ENCODE results near the gene DNAJC22.

DNA sequence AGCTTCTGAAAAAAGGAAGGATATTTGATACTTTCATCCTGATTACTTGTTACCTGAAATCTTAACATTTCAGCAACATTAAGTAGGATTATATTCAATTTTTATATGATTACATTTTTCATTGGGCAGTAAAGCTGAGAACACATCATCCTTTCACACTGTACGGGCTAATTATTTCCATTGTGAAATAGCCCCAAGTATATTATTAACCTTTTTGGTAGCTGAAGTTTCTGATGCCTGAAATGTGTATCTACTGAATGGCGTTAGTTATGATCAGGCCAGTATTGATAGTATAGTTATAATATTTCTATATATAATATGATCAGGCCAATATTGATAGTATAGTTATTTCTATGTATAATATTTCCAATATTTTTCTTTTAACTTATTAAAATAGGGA lies 30.7 kb downstream of the DNAJC22 start:
- TF ChIP-seq, protein P1, sequence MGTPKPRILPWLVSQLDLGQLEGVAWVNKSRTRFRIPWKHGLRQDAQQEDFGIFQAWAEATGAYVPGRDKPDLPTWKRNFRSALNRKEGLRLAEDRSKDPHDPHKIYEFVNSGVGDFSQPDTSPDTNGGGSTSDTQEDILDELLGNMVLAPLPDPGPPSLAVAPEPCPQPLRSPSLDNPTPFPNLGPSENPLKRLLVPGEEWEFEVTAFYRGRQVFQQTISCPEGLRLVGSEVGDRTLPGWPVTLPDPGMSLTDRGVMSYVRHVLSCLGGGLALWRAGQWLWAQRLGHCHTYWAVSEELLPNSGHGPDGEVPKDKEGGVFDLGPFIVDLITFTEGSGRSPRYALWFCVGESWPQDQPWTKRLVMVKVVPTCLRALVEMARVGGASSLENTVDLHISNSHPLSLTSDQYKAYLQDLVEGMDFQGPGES (IDR thresholded peaks at IDR 0.05; ENCODE audit: low read depth, low read length) = no peak
- TF ChIP-seq, protein P2, sequence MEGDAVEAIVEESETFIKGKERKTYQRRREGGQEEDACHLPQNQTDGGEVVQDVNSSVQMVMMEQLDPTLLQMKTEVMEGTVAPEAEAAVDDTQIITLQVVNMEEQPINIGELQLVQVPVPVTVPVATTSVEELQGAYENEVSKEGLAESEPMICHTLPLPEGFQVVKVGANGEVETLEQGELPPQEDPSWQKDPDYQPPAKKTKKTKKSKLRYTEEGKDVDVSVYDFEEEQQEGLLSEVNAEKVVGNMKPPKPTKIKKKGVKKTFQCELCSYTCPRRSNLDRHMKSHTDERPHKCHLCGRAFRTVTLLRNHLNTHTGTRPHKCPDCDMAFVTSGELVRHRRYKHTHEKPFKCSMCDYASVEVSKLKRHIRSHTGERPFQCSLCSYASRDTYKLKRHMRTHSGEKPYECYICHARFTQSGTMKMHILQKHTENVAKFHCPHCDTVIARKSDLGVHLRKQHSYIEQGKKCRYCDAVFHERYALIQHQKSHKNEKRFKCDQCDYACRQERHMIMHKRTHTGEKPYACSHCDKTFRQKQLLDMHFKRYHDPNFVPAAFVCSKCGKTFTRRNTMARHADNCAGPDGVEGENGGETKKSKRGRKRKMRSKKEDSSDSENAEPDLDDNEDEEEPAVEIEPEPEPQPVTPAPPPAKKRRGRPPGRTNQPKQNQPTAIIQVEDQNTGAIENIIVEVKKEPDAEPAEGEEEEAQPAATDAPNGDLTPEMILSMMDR (IDR thresholded peaks at IDR 0.05) = no peak
- TF ChIP-seq SMC3 (IDR thresholded peaks at IDR 0.05; ENCODE audit: low read depth, low read length) (no peak), SIN3A (IDR thresholded peaks at IDR 0.05; ENCODE audit: borderline replicate concordance, low read depth, low read length) (no peak), CHD2 (IDR thresholded peaks at IDR 0.05; ENCODE audit: low read length, partially characterized antibody) (no peak), FOXM1 (IDR thresholded peaks at IDR 0.05; ENCODE audit: low read depth) (no peak), JUND (IDR thresholded peaks at IDR 0.05) (no peak), NFIC (IDR thresholded peaks at IDR 0.05; ENCODE audit: borderline replicate concordance) (no peak), RFX5 (IDR thresholded peaks at IDR 0.05; ENCODE audit: low read length) (no peak), FOXJ3 (CRISPR knock-in tag; IDR thresholded peaks at IDR 0.05) (no peak), POLR2AphosphoS5 (IDR thresholded peaks at IDR 0.05; ENCODE audit: low read depth, low read length) (no peak)
- TF ChIP-seq, protein P3, sequence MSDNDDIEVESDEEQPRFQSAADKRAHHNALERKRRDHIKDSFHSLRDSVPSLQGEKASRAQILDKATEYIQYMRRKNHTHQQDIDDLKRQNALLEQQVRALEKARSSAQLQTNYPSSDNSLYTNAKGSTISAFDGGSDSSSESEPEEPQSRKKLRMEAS (IDR thresholded peaks at IDR 0.05; ENCODE audit: low read depth) = no peak

Data from SK-N-SH (cell line).